ENCODE measurements around the gene EEFSEC. TPM values are rescaled to one million over a fixed set of nuclear protein-coding genes. Genes with fewer than 3 reads are reported as not detected.

The EEFSEC gene
- total RNA-seq, 4 donors from 2014 or later, result 9.1 to 17.4 (median 15.8) TPM

GRCh38 chr3:128364808-128365360 lies 211.6 kb downstream of the EEFSEC start:
- no peak overlapping the region for H3K27ac ChIP-seq (replicated peaks in 1 of 4)
- peaks cover 18 to 45% (median 23%) of the 10 kb centered on the region in 4 donors for H3K4me1 ChIP-seq
- no peaks in the 10 kb centered on the region for H3K27me3 ChIP-seq
- no peak overlapping the region for H3K4me3 ChIP-seq
- TF ChIP-seq POLR2A (IDR thresholded peaks at IDR 0.05; ENCODE audit: low read depth) (no peak), POLR2AphosphoS5 (IDR thresholded peaks at IDR 0.05) (no peak), EP300 (IDR thresholded peaks at IDR 0.05) (no peak)
- TF ChIP-seq, protein P1, sequence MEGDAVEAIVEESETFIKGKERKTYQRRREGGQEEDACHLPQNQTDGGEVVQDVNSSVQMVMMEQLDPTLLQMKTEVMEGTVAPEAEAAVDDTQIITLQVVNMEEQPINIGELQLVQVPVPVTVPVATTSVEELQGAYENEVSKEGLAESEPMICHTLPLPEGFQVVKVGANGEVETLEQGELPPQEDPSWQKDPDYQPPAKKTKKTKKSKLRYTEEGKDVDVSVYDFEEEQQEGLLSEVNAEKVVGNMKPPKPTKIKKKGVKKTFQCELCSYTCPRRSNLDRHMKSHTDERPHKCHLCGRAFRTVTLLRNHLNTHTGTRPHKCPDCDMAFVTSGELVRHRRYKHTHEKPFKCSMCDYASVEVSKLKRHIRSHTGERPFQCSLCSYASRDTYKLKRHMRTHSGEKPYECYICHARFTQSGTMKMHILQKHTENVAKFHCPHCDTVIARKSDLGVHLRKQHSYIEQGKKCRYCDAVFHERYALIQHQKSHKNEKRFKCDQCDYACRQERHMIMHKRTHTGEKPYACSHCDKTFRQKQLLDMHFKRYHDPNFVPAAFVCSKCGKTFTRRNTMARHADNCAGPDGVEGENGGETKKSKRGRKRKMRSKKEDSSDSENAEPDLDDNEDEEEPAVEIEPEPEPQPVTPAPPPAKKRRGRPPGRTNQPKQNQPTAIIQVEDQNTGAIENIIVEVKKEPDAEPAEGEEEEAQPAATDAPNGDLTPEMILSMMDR (IDR thresholded peaks at IDR 0.05), result no peak
- H3K36me3 ChIP-seq, result peaks cover 0 to 29% (median 0%) of the 10 kb centered on the region in 4 donors
- H3K9me3 ChIP-seq, result no peaks in the 10 kb centered on the region
- intact Hi-C loops (cut with DNase I), result no loop called here
- no peak for DNase-seq (ENCODE audit: extremely low spot score)
- 100% methylated on average over 5 of the region's 7 CpGs for WGBS

GRCh38 chr3:128366136-128366535 lies 212.9 kb downstream of the EEFSEC start:
- Histone ChIP-seq H3K27ac (replicated peaks in 1 of 4) (no peak overlapping the region), H3K9me3 (no peaks in the 10 kb centered on the region), H3K36me3 (peaks cover 0 to 28% (median 0%) of the 10 kb centered on the region in 4 donors), H3K27me3 (no peaks in the 10 kb centered on the region), H3K4me1 (peaks cover 20 to 55% (median 29%) of the 10 kb centered on the region in 4 donors), H3K4me3 (no peak overlapping the region)
- DNase-seq (ENCODE audit: extremely low spot score), result no peak
- TF ChIP-seq POLR2AphosphoS5 (IDR thresholded peaks at IDR 0.05) (no peak), POLR2A (IDR thresholded peaks at IDR 0.05; ENCODE audit: low read depth) (no peak), EP300 (IDR thresholded peaks at IDR 0.05) (no peak)
- TF ChIP-seq, protein P1 (IDR thresholded peaks at IDR 0.05), result no peak
- intact Hi-C loops (cut with DNase I), result no loop called here
- 94% methylated on average over 2 of the region's 2 CpGs for WGBS

DNA sequence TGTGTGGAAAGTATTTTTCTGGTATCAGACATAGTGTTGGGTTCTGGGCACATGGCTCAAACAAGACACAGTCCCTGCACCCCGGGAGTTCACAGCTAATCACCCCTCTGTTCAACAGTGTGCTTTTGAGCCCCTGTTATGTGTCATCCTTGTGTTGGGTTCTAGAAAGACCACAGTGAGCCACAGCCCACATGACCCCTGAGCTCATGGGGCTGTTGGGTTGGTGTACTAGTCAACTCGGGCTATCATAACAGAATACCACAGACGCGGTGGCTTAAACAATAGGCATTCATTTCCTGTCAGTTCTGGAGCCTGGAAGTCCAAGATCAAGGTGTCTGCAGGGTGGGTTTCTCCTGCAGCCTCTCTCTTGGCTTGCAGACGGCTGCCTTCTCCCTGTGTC lies 213.4 kb downstream of the EEFSEC start:
- Histone ChIP-seq H3K36me3 (peaks cover 0 to 25% (median 0%) of the 10 kb centered on the region in 4 donors), H3K9me3 (no peaks in the 10 kb centered on the region), H3K4me3 (no peak overlapping the region), H3K27me3 (no peaks in the 10 kb centered on the region), H3K4me1 (peaks cover 20 to 55% (median 29%) of the 10 kb centered on the region in 4 donors), H3K27ac (replicated peaks in 1 of 4) (no peak overlapping the region)
- 78% methylated on average over 5 of the region's 5 CpGs for WGBS
- intact Hi-C loops (cut with DNase I), result no loop called here
- no peak for TF ChIP-seq POLR2AphosphoS5 (IDR thresholded peaks at IDR 0.05)
- TF ChIP-seq, protein P1 (IDR thresholded peaks at IDR 0.05), result no peak
- TF ChIP-seq POLR2A (IDR thresholded peaks at IDR 0.05; ENCODE audit: low read depth), result no peak
- no peak for TF ChIP-seq EP300 (IDR thresholded peaks at IDR 0.05)
- no peak for DNase-seq (ENCODE audit: extremely low spot score)

DNA sequence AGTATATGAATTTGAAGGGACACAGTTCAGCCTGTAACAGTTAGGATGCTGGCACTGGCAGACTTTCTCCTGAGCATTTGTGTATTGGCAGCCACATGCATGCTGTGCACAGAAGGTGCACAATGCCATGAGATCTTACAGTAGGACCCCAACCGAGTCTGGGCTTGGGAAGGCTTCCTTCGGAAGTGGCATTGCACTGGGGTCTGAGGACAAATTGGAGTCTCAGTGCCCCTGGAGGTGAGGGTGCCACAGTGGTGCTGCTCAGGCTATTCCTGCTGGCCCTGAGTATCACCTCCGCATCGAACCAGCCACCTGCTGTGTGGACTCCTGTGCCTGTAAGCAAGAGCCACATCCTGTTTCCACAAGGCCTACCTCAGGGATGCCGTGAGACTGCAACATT lies 213.9 kb downstream of the EEFSEC start:
- intact Hi-C loops (cut with DNase I), result no loop called here
- peaks cover 0 to 20% (median 0%) of the 10 kb centered on the region in 4 donors for H3K36me3 ChIP-seq
- H3K4me3 ChIP-seq, result no peak overlapping the region
- H3K27me3 ChIP-seq, result no peaks in the 10 kb centered on the region
- no peak overlapping the region for H3K27ac ChIP-seq (replicated peaks in 1 of 4)
- TF ChIP-seq POLR2AphosphoS5 (IDR thresholded peaks at IDR 0.05), result no peak
- TF ChIP-seq, protein P1 (IDR thresholded peaks at IDR 0.05), result no peak
- TF ChIP-seq POLR2A (IDR thresholded peaks at IDR 0.05; ENCODE audit: low read depth), result no peak
- TF ChIP-seq EP300 (IDR thresholded peaks at IDR 0.05), result no peak
- DNase-seq (ENCODE audit: extremely low spot score), result no peak
- H3K9me3 ChIP-seq, result no peaks in the 10 kb centered on the region
- WGBS, result 91% methylated on average over 3 of the region's 5 CpGs
- H3K4me1 ChIP-seq, result peaks cover 20 to 51% (median 29%) of the 10 kb centered on the region in 4 donors

GRCh38 chr3:128367761-128368160 lies 214.5 kb downstream of the EEFSEC start:
- Histone ChIP-seq H3K9me3 (no peaks in the 10 kb centered on the region), H3K4me3 (no peak overlapping the region), H3K36me3 (peaks cover 0 to 17% (median 0%) of the 10 kb centered on the region in 4 donors), H3K4me1 (peaks cover 20 to 51% (median 29%) of the 10 kb centered on the region in 4 donors), H3K27ac (replicated peaks in 1 of 4) (no peak overlapping the region), H3K27me3 (no peaks in the 10 kb centered on the region)
- DNase-seq (ENCODE audit: extremely low spot score), result no peak
- TF ChIP-seq, protein P1 (IDR thresholded peaks at IDR 0.05), result no peak
- TF ChIP-seq POLR2A (IDR thresholded peaks at IDR 0.05; ENCODE audit: low read depth), result no peak
- TF ChIP-seq POLR2AphosphoS5 (IDR thresholded peaks at IDR 0.05), result no peak
- no peak for TF ChIP-seq EP300 (IDR thresholded peaks at IDR 0.05)
- intact Hi-C loops (cut with DNase I), result no loop called here
- WGBS, result 88% methylated on average over 4 of the region's 4 CpGs
